Ammon's horn (tissue), 1 donor: Measurements from ENCODE around the gene BECN2.
"Not testable (repeated sequence)": the region's sequence is repeated elsewhere in the genome, so short reads cannot be mapped to it uniquely, and the experiment has no call there.

ENCODE experiments used
- DNase-seq: peaks from one replicate; pipeline ENCODE4 v3.0.0-alpha.2; 2016; ENCODE audit warnings: low spot score

Gene BECN2

GRCh38 chr1:241979926-241980325, 22.4 kb downstream of the BECN2 start:
- DNase-seq = no peak

GRCh38 chr1:241985787-241986186, 28.2 kb downstream of the BECN2 start:
- peak; percentile 15 for DNase-seq

DNA sequence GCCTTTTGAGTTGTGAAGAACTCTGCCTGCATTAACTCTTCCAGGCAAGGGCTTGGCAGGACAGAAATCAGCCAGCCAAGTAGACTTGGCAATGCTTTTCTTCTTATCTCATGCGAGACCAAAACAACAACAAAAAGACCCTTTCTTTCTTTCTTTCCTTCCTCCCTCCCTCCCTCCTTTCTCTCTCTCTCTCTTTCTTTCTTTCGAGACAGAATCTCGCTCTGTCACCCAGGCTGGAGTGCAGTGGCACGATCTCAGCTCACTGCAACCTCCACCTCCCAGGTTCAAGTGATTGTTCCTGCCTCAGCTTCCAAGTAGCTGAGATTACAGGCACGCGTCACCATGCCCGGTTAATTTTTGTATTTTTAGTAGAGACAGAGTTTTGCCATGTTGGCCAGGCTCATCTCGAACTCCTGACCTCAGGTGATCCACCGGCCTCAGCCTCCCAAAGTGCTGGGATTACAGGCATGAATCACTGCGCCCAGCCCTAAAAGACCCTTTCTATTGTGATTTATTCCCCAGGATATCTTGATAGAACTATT, 30.9 kb downstream of the BECN2 start:
- not testable (repeated sequence) for DNase-seq

DNA sequence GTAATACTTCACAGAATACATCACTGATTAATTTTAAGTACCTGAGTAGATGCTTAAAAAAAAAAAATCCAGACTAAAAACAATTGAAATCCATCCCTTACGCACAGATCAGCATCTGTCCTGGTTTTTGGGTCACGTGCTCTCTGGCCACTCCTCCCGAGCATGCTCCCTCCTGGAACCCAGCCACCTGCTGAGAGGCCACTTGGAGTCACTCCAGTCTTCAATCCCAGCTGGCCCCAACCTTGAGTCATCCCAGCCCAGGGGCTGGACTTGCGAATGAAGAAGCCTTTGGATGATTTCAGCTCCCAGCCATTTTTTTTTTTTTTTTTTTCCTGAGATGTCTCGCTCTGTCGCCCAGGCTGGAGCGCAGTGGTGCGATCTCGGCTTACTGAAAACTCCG, 32.5 kb downstream of the BECN2 start:
- peak; percentile 59 for DNase-seq

GRCh38 chr1:241992734-241993133, 35.2 kb downstream of the BECN2 start:
- no peak for DNase-seq

DNA sequence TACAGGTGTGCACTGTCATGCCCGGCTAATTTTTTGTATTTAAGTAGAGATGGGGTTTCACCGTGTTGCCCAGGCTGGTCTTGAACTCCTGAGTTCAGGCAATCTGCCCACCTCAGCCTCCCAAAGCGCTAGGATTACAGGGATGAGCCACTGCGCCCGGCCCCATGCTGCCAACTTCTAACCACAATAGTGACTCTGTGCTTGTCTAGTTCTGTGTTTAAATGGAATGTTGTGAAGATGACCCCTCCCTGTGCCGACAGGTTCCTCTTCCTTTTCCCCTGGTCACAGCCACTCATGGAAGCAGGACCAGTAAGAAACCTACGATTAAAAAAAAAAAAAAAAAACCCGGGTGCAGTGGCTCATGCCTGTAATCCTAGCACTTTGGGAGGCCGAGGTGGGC, 36.6 kb downstream of the BECN2 start:
- DNase-seq = no peak

DNA sequence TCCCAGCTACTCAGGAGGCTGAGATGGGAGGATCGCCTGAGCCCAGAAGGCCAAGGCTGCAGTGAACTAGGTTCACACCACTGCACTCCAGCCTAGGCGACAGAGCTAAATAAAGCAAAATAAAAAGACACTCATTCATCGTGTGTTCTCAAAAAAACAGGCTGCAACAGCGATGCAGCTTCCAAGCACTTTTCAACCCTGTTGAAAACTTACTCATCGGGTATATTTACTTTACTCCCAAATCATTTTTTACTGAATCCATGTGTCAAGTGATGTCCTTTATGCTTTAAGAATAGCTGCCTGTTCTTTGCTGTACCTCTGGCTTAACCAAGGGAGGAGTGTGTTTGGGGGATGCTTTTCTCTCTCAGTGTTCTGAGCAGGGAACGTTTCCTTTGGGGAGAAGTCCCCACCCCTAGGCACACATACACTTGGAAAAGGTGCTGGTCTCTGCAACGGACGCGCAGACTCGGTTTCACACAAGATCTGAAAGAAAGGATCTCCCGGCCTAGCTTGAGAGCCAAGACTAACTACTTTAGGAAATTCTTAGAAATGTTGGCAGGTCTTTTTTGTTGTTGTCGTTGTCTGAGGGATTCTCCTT, 39.9 kb downstream of the BECN2 start:
- no peak for DNase-seq

- peak; percentile 48 for DNase-seq
Measured at GRCh38 chr1:241998412-241998921, 40.9 kb downstream of the BECN2 start.

GRCh38 chr1:241999026-241999425, 41.5 kb downstream of the BECN2 start, which contains the start of gene MAP1LC3C:
Gene MAP1LC3C, minus strand, starts transcription at chr1:241999098. Its CDS starts 90 bp downstream, at chr1:241999008.
- DNase-seq = no peak

GRCh38 chr1:242000434-242000833, 42.9 kb downstream of the BECN2 start:
- no peak for DNase-seq

DNA sequence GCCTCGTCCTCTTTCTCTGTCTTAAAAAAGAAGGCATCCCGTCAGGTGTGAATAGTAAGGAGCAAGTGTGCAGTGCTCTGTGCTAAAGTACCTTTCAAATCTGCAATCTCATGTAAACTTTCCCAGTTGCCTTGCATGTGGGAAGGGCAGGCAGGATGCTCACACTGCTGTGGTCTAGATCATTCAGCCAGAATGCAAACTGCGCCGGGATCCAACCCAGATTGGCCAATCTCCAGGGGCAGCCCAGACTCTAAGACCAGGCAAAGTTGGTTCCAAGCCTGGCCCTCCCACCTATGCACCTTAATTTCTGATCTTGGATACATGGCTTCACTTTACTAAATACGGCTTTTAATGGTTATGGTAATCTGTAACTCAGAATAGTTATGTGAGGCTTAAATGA, 44.5 kb downstream of the BECN2 start:
- no peak for DNase-seq

GRCh38 chr1:242002510-242002909, 44.9 kb downstream of the BECN2 start:
- no peak for DNase-seq

GRCh38 chr1:242004751-242005495, 47.4 kb downstream of the BECN2 start:
- DNase-seq = no peak

- DNase-seq = no peak
Measured at GRCh38 chr1:242005866-242006535, 48.4 kb downstream of the BECN2 start.

- no peak for DNase-seq
Measured at GRCh38 chr1:242006976-242007375, 49.4 kb downstream of the BECN2 start.
